NCI-H2227 (cell line): ENCODE data around the gene SPRED3.
"Not testable (repeated sequence)": the region's sequence is repeated elsewhere in the genome, so short reads cannot be mapped to it uniquely, and the experiment has no call there.

Experiments used
- DNase-seq: peaks from one replicate; lab custom pipeline; 2025; ENCODE audit not compliant: unreplicated experiment; lab: John Stamatoyannopoulos, UW

The SPRED3 gene

GRCh38 chr19:38388349-38389100 lies at the start of gene SPRED3:
Gene SPRED3 (plus strand): TSS chr19:38388697. CDS start chr19:38390303, 1,606 bp downstream.
- DNase-seq, result peak; percentile 98

- peak; percentile 65 for DNase-seq
These were observed 49.5 kb upstream of the SPRED3 start for GRCh38 chr19:38339011-38339410.

- no peak for DNase-seq
These were observed 47.6 kb upstream of the SPRED3 start for GRCh38 chr19:38340927-38341326.

GRCh38 chr19:38346837-38347236 lies 41.7 kb upstream of the SPRED3 start:
- no peak for DNase-seq

GRCh38 chr19:38350883-38351282 lies 37.6 kb upstream of the SPRED3 start:
- no peak for DNase-seq

GRCh38 chr19:38351865-38352395 lies 36.6 kb upstream of the SPRED3 start:
- no peak for DNase-seq

GRCh38 chr19:38352611-38353010 lies 35.9 kb upstream of the SPRED3 start:
- no peak for DNase-seq

GRCh38 chr19:38355728-38356725 lies 32.5 kb upstream of the SPRED3 start:
- peak; percentile 68 for DNase-seq

GRCh38 chr19:38358071-38358470 lies 30.4 kb upstream of the SPRED3 start:
- DNase-seq, result no peak

GRCh38 chr19:38359242-38360021 lies 29.1 kb upstream of the SPRED3 start:
- no peak for DNase-seq

- DNase-seq, result no peak
These were observed 28.1 kb upstream of the SPRED3 start for GRCh38 chr19:38360351-38360750.

GRCh38 chr19:38360839-38361631 lies 27.5 kb upstream of the SPRED3 start:
- DNase-seq, result peak; percentile 82

GRCh38 chr19:38361633-38362075 lies 26.8 kb upstream of the SPRED3 start:
- peak; percentile 100 for DNase-seq

- DNase-seq, result peak; percentile 100
These were observed 26.2 kb upstream of the SPRED3 start for GRCh38 chr19:38362076-38362945.

- not testable (repeated sequence) for DNase-seq
These were observed 25.4 kb upstream of the SPRED3 start for GRCh38 chr19:38362946-38363688.

- DNase-seq, result no peak
These were observed 21.5 kb upstream of the SPRED3 start for GRCh38 chr19:38367041-38367440.

GRCh38 chr19:38369584-38369983 lies 18.9 kb upstream of the SPRED3 start:
- no peak for DNase-seq

GRCh38 chr19:38370299-38370698 lies 18.2 kb upstream of the SPRED3 start:
- DNase-seq, result no peak
